Measurements from ENCODE around the gene GLRX5.

DNA sequence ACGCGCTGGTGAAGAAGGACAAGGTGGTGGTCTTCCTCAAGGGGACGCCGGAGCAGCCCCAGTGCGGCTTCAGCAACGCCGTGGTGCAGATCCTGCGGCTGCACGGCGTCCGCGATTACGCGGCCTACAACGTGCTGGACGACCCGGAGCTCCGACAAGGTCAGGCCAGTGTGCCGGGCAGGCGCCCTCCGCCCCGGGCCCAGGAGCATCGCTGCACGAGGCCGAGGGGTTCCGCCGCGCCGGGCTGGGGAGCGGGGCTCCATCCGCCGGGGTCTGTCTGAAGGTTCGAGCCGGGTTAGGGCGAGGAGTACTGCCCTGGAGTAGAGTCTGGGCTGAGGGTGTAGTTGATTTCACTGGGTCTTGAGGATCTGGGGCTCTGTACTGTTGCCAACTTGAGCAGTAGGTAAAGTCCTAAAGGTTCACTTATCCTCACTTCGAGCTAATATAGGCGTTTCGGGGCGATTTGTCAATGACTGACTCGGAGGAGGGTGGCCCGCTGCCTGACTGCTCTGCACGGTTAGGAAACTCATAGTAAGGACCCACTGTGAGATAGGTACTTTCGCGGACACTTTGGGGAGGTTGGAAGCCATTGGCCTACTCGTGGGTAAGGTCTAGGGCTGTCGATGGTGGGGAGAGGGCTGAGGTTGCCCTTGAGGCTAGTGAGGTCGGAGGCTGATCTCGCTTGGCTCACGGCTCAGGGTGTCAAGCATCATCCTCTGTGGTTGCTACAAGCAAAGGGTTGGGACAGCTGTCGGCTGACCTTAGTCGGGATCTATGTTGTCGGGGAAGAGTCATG is 574 bp downstream of the GLRX5 start:
- TF ChIP-seq MAZ (IDR thresholded peaks at IDR 0.05; ENCODE audit: borderline replicate concordance, low read depth, low read length) (no peak), MAFK (IDR thresholded peaks at IDR 0.05; ENCODE audit: partially characterized antibody) (no peak), POLR2A (IDR thresholded peaks at IDR 0.05; ENCODE audit: low read length) (no peak), POLR2AphosphoS2 (conservative IDR thresholded peaks at IDR 0.05; ENCODE audit: low read length) (no peak), HDAC2 (IDR thresholded peaks at IDR 0.05) (no peak)
- TF ChIP-seq, protein P1, sequence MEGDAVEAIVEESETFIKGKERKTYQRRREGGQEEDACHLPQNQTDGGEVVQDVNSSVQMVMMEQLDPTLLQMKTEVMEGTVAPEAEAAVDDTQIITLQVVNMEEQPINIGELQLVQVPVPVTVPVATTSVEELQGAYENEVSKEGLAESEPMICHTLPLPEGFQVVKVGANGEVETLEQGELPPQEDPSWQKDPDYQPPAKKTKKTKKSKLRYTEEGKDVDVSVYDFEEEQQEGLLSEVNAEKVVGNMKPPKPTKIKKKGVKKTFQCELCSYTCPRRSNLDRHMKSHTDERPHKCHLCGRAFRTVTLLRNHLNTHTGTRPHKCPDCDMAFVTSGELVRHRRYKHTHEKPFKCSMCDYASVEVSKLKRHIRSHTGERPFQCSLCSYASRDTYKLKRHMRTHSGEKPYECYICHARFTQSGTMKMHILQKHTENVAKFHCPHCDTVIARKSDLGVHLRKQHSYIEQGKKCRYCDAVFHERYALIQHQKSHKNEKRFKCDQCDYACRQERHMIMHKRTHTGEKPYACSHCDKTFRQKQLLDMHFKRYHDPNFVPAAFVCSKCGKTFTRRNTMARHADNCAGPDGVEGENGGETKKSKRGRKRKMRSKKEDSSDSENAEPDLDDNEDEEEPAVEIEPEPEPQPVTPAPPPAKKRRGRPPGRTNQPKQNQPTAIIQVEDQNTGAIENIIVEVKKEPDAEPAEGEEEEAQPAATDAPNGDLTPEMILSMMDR (IDR thresholded peaks at IDR 0.05): no peak
